GM12874 (cell line): Measurements from ENCODE around the gene TNS3.

Experiments
- TF ChIP-seq, protein P1 (sequence below): IDR thresholded peaks from 2 replicates; pipeline ENCODE4 v1.5.1; 2011; ENCODE audit warnings: low read depth, mild to moderate bottlenecking, control low read depth, low read length, moderate library complexity; ENCODE audit not compliant: insufficient read depth

The TNS3 gene

GRCh38 chr7:47471831-47472230 is 110.1 kb downstream of the TNS3 start:
- TF ChIP-seq, protein P1, sequence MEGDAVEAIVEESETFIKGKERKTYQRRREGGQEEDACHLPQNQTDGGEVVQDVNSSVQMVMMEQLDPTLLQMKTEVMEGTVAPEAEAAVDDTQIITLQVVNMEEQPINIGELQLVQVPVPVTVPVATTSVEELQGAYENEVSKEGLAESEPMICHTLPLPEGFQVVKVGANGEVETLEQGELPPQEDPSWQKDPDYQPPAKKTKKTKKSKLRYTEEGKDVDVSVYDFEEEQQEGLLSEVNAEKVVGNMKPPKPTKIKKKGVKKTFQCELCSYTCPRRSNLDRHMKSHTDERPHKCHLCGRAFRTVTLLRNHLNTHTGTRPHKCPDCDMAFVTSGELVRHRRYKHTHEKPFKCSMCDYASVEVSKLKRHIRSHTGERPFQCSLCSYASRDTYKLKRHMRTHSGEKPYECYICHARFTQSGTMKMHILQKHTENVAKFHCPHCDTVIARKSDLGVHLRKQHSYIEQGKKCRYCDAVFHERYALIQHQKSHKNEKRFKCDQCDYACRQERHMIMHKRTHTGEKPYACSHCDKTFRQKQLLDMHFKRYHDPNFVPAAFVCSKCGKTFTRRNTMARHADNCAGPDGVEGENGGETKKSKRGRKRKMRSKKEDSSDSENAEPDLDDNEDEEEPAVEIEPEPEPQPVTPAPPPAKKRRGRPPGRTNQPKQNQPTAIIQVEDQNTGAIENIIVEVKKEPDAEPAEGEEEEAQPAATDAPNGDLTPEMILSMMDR, result no peak

DNA sequence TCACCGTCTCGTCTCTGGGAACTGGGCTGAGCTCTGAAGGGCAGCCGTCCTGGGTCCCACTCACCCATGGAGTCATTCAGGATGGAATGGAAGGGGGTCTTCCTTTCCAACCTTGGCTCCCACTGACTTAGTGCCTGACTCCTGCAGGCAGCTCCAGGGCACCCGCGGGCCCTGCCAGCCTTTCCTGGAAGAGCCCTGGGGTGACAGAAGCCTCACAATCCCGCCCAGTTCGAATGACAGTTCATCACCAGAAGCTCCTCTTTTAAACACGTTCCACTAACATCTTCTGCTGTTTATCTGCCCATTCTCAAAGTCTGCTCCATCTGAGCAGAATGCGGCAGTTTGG is 110.6 kb downstream of the TNS3 start:
- TF ChIP-seq, protein P1, result no peak

DNA sequence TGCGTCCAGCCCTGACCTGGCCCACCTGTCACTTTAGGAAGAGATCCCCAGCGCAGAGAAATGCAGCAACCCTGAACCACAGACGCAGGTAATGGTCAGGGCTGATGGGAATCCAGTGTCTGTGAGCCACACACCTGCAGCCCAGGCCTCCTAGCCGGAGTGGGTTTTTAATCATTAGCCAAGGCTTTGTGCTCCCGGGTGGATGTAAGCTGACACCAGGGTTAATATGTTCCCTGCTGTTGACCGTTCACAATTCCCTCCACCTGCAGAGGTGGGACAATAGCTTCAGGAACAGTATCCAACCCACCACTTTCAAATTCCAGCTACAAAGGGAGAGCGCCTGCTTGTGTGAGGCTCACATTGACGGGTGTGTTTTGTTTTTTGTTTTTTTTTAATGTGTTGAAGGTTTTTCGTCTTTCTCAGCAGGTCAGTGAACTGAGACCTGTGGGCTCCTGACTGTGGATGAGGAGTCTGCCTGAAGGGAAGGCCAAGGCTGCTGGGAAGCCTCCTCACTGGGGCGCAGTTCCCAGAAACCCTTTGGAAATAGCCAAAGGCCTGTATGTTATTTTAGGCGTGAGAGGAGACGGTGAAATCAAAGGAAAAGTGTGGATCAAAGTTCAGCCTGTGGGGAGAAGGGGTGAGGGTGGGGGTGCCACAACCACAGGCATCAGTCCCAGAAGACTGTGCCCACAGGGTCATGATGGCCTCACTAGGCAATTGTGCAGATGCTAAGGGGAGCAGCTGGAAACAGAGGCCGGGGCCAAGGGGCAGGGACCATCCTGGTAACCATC is 111.1 kb downstream of the TNS3 start:
- TF ChIP-seq, protein P1, result no peak

GRCh38 chr7:47466832-47467231 is 115.1 kb downstream of the TNS3 start:
- TF ChIP-seq, protein P1, result no peak

DNA sequence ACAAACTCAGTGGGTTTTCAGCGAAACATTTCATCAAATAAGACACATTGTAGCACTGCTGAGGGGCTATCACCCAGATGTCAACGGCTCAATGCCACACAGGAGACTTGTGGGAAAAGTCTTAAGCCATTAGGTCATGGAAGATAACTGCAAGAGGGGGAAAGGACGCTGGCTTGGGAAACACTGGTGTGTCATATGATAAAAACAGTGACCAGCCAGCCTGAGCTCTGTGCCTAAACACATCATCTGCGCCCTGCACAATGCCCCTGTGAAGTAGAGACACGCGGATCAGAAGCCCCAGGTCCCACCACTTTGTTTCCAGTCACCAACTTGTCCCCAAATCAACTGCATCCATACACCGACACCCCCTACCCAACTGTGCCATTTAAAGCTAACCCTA is 116.7 kb downstream of the TNS3 start:
- TF ChIP-seq, protein P1, result no peak

DNA sequence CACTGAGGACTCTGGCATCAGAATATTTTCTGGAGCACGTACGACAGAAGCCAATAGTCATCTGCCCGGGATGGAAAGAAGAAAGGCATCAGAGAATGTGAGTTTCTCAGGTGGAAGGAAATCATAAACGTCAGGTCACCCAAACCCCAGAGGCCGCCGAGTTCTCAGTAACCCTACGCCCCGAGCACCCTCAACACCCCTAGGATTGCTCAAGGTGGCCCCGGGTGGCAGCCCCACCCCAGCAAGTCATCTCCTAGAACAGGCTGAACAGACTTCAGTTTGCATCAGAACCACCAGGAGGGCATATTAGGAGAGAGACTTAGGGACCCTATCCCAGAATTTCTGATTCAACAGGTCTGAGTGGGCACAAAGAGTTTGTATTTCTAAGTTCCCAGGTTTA is 117.6 kb downstream of the TNS3 start:
- TF ChIP-seq, protein P1, result no peak

- TF ChIP-seq, protein P1, result no peak
Measured at GRCh38 chr7:47461746-47462145, 120.2 kb downstream of the TNS3 start.
